ENCODE measurements around the gene CSNK1G2.

Gene CSNK1G2

DNA sequence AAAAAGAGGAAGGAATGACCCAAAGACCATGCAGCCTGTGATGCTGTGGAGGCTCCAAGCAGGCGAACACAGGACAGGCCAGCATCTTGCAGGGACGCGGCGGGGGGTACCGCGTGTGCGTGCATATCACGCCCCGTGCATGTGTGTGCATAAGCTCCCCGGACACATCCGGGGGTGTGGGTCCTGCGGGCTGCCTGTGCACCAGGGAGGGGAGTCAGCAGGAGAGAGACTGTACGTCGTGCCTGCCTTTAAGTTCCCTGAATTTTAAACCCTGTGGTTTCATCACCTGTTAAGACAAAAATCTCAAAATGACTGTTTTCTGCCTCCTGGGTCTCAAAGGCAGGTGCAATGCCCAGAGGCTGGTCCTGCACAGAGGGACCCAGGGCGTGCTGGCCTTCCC lies 19.1 kb upstream of the CSNK1G2 start:
- no peak overlapping the region for H3K9ac ChIP-seq (ENCODE audit: insufficient read length)
- no peak overlapping the region for H3K27ac ChIP-seq
- TF ChIP-seq POLR2AphosphoS5 (IDR thresholded peaks at IDR 0.05; ENCODE audit: borderline replicate concordance, low read depth, low read length) (no peak), EZH2 (IDR thresholded peaks at IDR 0.05) (no peak), FOXP2 (optimal IDR thresholded peaks at IDR 0.05; ENCODE audit: control extremely low read depth, extremely low read length, insufficient read depth) (no peak)
- peaks cover 16% of the 10 kb centered on the region; the same call in 1 of the 2 replicates for H3K36me3 ChIP-seq (ENCODE audit: insufficient read depth, low read length)
- DNase-seq (ENCODE audit: low read depth, low spot score): no peak
- no peaks in the 10 kb centered on the region for H3K9me3 ChIP-seq (ENCODE audit: low read depth, low read length)
- H3K4me3 ChIP-seq: no peak overlapping the region

DNA sequence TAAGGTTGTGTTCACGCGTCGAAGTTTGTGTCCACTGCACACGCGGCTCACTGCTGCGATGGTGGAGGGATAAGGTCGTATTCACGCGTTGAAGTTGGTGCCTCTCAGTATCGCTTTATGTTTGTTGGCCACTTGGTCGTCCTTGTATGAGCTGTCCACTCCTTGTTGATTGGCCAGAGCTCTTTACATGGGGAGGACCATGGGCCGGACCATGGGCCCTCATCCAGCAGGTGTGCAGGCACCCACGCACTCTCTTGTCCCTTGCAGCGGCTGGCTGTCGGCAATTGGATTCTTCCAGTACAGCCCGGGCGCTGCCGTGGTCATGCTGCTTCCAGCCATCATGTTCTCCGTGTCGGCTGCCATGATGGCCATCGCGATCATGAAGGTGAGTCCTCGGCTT lies 18.2 kb upstream of the CSNK1G2 start:
- Histone ChIP-seq H3K9ac (ENCODE audit: insufficient read length) (no peak overlapping the region), H3K9me3 (ENCODE audit: low read depth, low read length) (no peaks in the 10 kb centered on the region), H3K36me3 (ENCODE audit: insufficient read depth, low read length) (peaks cover 15% of the 10 kb centered on the region; the same call in 1 of the 2 replicates), H3K27ac (no peak overlapping the region), H3K4me3 (no peak overlapping the region)
- no peak for DNase-seq (ENCODE audit: low read depth, low spot score)
- TF ChIP-seq FOXP2 (optimal IDR thresholded peaks at IDR 0.05; ENCODE audit: control extremely low read depth, extremely low read length, insufficient read depth): no peak
- no peak for TF ChIP-seq POLR2AphosphoS5 (IDR thresholded peaks at IDR 0.05; ENCODE audit: borderline replicate concordance, low read depth, low read length)
- no peak for TF ChIP-seq EZH2 (IDR thresholded peaks at IDR 0.05)

DNA sequence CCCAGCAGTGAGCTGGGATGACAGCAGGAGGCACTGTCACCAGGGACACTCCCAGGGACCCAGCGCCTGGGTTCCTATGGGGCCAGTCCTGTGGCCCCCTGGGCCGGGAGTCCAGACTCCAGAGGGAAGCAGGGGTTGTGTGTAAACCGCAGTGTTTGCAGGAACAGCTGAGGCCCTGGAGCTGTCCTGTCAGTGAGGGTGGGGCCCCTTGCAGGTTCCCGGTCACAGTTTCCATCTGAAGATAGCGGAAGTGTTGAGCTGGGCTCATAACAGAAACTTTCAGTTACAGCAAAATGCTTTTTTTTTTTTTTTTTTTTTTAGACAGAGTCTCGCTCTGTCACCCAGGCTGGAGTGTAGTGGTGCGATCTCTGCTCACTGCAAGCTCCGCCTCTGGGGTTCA lies 17.7 kb upstream of the CSNK1G2 start:
- TF ChIP-seq POLR2AphosphoS5 (IDR thresholded peaks at IDR 0.05; ENCODE audit: borderline replicate concordance, low read depth, low read length) (no peak), EZH2 (IDR thresholded peaks at IDR 0.05) (no peak), FOXP2 (optimal IDR thresholded peaks at IDR 0.05; ENCODE audit: control extremely low read depth, extremely low read length, insufficient read depth) (no peak)
- no peak overlapping the region for H3K9ac ChIP-seq (ENCODE audit: insufficient read length)
- peaks cover 11% of the 10 kb centered on the region; the same call in 1 of the 2 replicates for H3K36me3 ChIP-seq (ENCODE audit: insufficient read depth, low read length)
- no peak overlapping the region for H3K27ac ChIP-seq
- no peak overlapping the region for H3K4me3 ChIP-seq
- DNase-seq (ENCODE audit: low read depth, low spot score): no peak
- H3K9me3 ChIP-seq (ENCODE audit: low read depth, low read length): no peaks in the 10 kb centered on the region

DNA sequence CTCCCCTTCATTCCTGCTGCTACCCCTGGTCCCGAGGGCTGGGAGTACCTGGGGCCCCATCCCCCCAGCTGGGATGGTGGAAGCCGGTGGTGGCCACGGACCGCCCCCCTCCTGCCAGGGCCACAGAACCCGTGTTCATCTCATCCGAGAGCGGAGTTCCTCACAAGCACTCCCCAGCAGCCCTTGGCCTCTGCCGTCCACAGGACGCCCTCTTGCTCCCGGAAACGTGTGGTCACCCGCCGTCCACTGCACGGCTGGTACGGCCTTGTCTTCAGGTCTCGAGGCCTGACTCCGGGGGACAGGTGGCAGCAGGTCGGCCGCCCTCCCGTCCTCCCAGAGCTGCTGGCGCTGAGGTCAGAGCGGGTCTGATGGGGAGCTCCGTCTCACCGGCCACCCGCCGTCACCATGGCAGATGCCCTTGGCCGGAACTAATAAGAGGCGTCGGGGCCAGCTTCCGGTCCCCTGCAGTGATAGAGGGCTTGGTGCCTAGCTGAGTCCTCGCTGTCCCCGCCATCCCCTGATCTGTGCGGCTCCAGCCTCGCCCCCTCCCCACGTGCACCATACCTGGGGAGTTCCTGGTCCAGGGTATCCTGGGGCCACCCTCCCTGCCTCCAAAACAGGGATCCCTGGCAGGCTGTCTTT lies 16.5 kb upstream of the CSNK1G2 start:
- H3K36me3 ChIP-seq (ENCODE audit: insufficient read depth, low read length): peaks cover 11% of the 10 kb centered on the region; the same call in 1 of the 2 replicates
- H3K9me3 ChIP-seq (ENCODE audit: low read depth, low read length): no peaks in the 10 kb centered on the region
- H3K9ac ChIP-seq (ENCODE audit: insufficient read length): no peak overlapping the region
- no peak overlapping the region for H3K27ac ChIP-seq
- TF ChIP-seq POLR2AphosphoS5 (IDR thresholded peaks at IDR 0.05; ENCODE audit: borderline replicate concordance, low read depth, low read length) (no peak), FOXP2 (optimal IDR thresholded peaks at IDR 0.05; ENCODE audit: control extremely low read depth, extremely low read length, insufficient read depth) (no peak), EZH2 (IDR thresholded peaks at IDR 0.05) (no peak)
- no peak for DNase-seq (ENCODE audit: low read depth, low spot score)
- no peak overlapping the region for H3K4me3 ChIP-seq

DNA sequence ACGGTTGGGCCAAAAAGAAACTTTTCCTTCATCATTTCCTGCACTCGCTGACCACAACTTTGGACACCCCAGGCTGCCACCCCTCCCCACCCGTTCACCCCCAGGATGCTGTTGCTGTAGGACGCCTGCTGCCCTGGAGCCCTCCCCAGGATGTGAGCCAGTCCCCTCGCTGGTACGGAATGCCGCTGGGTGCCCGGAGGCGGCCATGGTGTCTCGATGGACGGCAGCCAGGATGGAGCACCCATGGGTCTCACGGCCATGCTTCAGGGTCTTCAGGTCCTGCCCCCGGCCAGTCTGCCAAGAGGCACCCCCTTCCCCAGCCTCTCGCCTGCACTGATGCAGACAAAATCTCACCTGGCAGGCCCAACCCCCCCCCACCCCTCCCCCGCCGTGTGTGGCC lies 15.4 kb upstream of the CSNK1G2 start:
- H3K27ac ChIP-seq: no peak overlapping the region
- no peak for DNase-seq (ENCODE audit: low read depth, low spot score)
- no peak for TF ChIP-seq EZH2 (IDR thresholded peaks at IDR 0.05)
- no peak for TF ChIP-seq POLR2AphosphoS5 (IDR thresholded peaks at IDR 0.05; ENCODE audit: borderline replicate concordance, low read depth, low read length)
- no peak for TF ChIP-seq FOXP2 (optimal IDR thresholded peaks at IDR 0.05; ENCODE audit: control extremely low read depth, extremely low read length, insufficient read depth)
- H3K36me3 ChIP-seq (ENCODE audit: insufficient read depth, low read length): peaks cover 5% of the 10 kb centered on the region; the same call in 1 of the 2 replicates
- H3K9ac ChIP-seq (ENCODE audit: insufficient read length): no peak overlapping the region
- no peak overlapping the region for H3K4me3 ChIP-seq
- H3K9me3 ChIP-seq (ENCODE audit: low read depth, low read length): no peaks in the 10 kb centered on the region

DNA sequence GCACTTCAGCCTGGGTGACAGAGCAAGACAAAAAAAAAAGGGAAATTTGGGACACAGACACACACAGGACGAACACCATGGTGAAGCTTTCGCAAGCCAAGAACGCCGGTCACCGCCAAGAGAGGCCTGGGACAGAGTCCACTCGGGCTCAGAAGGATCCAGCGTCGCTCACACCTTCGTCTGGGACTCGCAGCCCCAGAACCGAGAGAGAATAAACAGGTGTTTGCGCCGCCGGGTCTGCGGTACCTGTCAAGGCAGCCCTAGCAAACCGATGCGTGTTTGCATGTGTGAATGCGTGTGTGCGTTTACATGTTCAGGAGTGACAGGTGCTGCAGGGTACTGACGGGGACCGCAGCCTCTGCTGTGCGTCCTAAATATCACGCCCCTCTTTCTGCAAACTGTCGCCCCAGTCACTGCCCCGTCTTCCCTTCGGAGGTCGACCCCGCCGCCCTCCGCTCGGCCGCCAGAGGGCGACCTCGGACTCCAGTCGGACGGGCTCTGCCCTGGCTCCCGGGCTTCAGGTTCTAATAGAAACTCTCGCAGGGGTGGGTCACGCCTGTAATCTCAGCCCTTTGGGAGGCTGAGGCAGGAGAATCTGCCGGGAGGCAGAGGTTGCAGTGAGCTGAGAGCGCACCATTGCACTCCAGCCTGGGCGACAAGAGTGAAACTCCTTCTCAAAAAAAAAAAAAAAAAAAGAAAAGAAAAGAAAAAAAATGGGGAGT lies 11.8 kb upstream of the CSNK1G2 start:
- Histone ChIP-seq H3K27ac (no peak overlapping the region), H3K9ac (ENCODE audit: insufficient read length) (no peak overlapping the region), H3K4me3 (peak overlapping the region; percentile 50), H3K9me3 (ENCODE audit: low read depth, low read length) (no peaks in the 10 kb centered on the region), H3K36me3 (ENCODE audit: insufficient read depth, low read length) (no peaks in the 10 kb centered on the region; the same call in 1 of the 2 replicates)
- no peak for DNase-seq (ENCODE audit: low read depth, low spot score)
- TF ChIP-seq POLR2AphosphoS5 (IDR thresholded peaks at IDR 0.05; ENCODE audit: borderline replicate concordance, low read depth, low read length) (no peak), FOXP2 (optimal IDR thresholded peaks at IDR 0.05; ENCODE audit: control extremely low read depth, extremely low read length, insufficient read depth) (no peak), EZH2 (IDR thresholded peaks at IDR 0.05) (no peak)

DNA sequence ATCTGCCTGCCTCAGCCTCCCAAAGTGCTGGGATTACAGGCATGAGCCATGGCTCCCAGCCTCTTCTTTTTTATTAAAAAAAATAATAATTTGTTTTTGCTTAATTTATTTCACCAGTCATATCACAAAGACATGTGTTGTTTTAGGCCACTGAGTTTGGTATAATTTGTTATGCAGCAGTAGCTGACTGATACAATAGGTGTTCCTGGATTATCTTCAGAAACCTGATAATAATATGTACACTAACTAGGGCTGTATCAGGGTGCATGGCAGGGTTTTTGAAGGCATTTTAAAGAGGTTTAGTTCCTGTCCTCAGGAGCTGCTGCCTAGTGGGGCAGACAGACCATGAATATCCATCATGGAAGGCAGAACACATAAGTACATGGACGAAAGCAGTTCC lies 9.5 kb upstream of the CSNK1G2 start:
- no peak for DNase-seq (ENCODE audit: low read depth, low spot score)
- Histone ChIP-seq H3K4me3 (no peak overlapping the region), H3K27ac (no peak overlapping the region), H3K9ac (ENCODE audit: insufficient read length) (no peak overlapping the region), H3K9me3 (ENCODE audit: low read depth, low read length) (no peaks in the 10 kb centered on the region), H3K36me3 (ENCODE audit: insufficient read depth, low read length) (no peaks in the 10 kb centered on the region)
- no peak for TF ChIP-seq EZH2 (IDR thresholded peaks at IDR 0.05)
- TF ChIP-seq POLR2AphosphoS5 (IDR thresholded peaks at IDR 0.05; ENCODE audit: borderline replicate concordance, low read depth, low read length): no peak
- TF ChIP-seq FOXP2 (optimal IDR thresholded peaks at IDR 0.05; ENCODE audit: control extremely low read depth, extremely low read length, insufficient read depth): no peak

DNA sequence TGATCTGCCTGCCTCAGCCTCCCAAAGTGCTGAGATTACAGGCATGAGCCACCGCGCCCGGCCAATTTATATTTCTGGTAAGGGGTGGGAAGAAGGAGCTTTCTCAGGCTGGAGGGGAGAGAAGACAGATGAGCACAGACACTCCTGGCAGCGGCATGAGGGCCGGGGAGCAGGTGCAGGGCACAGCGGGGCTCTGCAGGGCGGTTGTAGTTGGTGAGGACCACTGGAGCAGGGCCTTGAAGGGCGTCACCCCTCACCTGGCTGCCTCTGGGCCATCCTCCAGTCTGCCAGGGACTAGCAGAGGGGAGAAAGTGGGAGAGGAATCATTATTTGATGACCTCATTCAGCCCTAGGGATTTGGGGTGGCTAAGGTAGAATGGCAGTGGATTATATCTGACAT lies 8.6 kb upstream of the CSNK1G2 start:
- H3K27ac ChIP-seq: no peak overlapping the region
- H3K36me3 ChIP-seq (ENCODE audit: insufficient read depth, low read length): no peaks in the 10 kb centered on the region
- TF ChIP-seq EZH2 (IDR thresholded peaks at IDR 0.05) (no peak), FOXP2 (optimal IDR thresholded peaks at IDR 0.05; ENCODE audit: control extremely low read depth, extremely low read length, insufficient read depth) (no peak), POLR2AphosphoS5 (IDR thresholded peaks at IDR 0.05; ENCODE audit: borderline replicate concordance, low read depth, low read length) (no peak)
- H3K4me3 ChIP-seq: no peak overlapping the region
- DNase-seq (ENCODE audit: low read depth, low spot score): no peak
- H3K9ac ChIP-seq (ENCODE audit: insufficient read length): no peak overlapping the region
- H3K9me3 ChIP-seq (ENCODE audit: low read depth, low read length): no peaks in the 10 kb centered on the region

Data from SK-N-MC (cell line).